ENCODE results near the gene INTS15. TPM values are rescaled to one million over a fixed set of nuclear protein-coding genes. Genes with fewer than 3 reads are reported as not detected.
A peak's percentile ranks its signal among the peaks of the same experiment; 100 is the strongest.
"Not testable (repeated sequence)": the region's sequence is repeated elsewhere in the genome, so short reads cannot be mapped to it uniquely, and the experiment has no call there.

Gene INTS15
- total and polyA plus RNA-seq, 3 donors from 2014 or later, result 23.6 to 41.5 (median 31.5) TPM

DNA sequence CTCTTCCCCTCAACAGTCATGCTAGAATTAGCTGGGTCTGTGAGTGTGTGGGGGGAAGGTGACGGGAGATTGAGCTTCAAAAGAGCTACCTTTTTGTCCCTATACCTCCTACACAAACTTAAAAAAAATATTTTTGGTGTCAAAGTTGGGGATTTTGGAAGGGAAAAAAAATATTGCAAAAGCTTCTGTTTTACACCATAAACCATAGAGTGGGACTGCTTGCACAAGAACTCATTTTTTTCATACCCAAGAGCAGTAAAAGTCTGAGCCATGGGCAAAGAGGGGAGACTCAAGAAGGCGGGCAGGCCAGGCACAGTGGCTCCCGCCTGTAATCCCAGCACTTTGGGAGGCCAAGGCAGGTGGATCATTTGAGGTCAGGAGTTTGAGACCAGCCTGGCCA lies 21.9 kb upstream of the INTS15 start:
- H3K36me3 ChIP-seq (ENCODE audit: low read depth, missing control alignments), result no peaks in the 10 kb centered on the region
- H3K4me3 ChIP-seq, result no peak overlapping the region
- intact Hi-C loops (cut with DNase I; ENCODE audit: low total_unique reads), result no loop called here
- no peak for DNase-seq
- WGBS, 2 donors, result 92% methylated on average over 3 of the region's 3 CpGs
- no peak overlapping the region for H3K27ac ChIP-seq
- no peaks in the 10 kb centered on the region for H3K4me1 ChIP-seq
- no peak for TF ChIP-seq CTCF (IDR thresholded peaks at IDR 0.05)
- no peak for TF ChIP-seq POLR2A (IDR thresholded peaks at IDR 0.05)
- H3K9me3 ChIP-seq, result no peaks in the 10 kb centered on the region
- H3K27me3 ChIP-seq, result no peaks in the 10 kb centered on the region

- DNase-seq, result no peak
- Histone ChIP-seq H3K27me3 (no peaks in the 10 kb centered on the region), H3K27ac (no peak overlapping the region), H3K36me3 (ENCODE audit: low read depth, missing control alignments) (no peaks in the 10 kb centered on the region), H3K9me3 (no peaks in the 10 kb centered on the region), H3K4me3 (no peak overlapping the region), H3K4me1 (peaks cover under 1% of the 10 kb centered on the region)
- intact Hi-C loops (cut with DNase I; ENCODE audit: low total_unique reads), result no loop called here
- TF ChIP-seq CTCF (IDR thresholded peaks at IDR 0.05) (no peak), POLR2A (IDR thresholded peaks at IDR 0.05) (no peak)
- WGBS, 2 donors, result 64 to 66% methylated on average over 7 of the region's 7 CpGs
These were observed 18.6 kb upstream of the INTS15 start for GRCh38 chr7:6571160-6571779.

GRCh38 chr7:6575281-6576023 lies 14.4 kb upstream of the INTS15 start:
- 55 to 57% methylated on average over 9 of the region's 9 CpGs for WGBS, 2 donors
- Histone ChIP-seq H3K36me3 (ENCODE audit: low read depth, missing control alignments) (no peaks in the 10 kb centered on the region), H3K4me1 (peaks cover 11% of the 10 kb centered on the region), H3K27me3 (no peaks in the 10 kb centered on the region), H3K4me3 (no peak overlapping the region), H3K27ac (no peak overlapping the region), H3K9me3 (no peaks in the 10 kb centered on the region)
- DNase-seq, result no peak
- intact Hi-C loops (cut with DNase I; ENCODE audit: low total_unique reads), result no loop called here
- TF ChIP-seq CTCF (IDR thresholded peaks at IDR 0.05) (no peak), POLR2A (IDR thresholded peaks at IDR 0.05) (no peak)

GRCh38 chr7:6576024-6576866 lies 13.6 kb upstream of the INTS15 start:
- H3K4me3 ChIP-seq, result peak overlapping the region in 1 of 2 donors; percentile 70
- no peaks in the 10 kb centered on the region for H3K36me3 ChIP-seq (ENCODE audit: low read depth, missing control alignments)
- no peak overlapping the region for H3K27ac ChIP-seq
- intact Hi-C loops (cut with DNase I; ENCODE audit: low total_unique reads), result no loop called here
- peaks cover 11% of the 10 kb centered on the region for H3K4me1 ChIP-seq
- 57 to 67% methylated on average over 6 to 14 of the region's 14 CpGs for WGBS, 2 donors
- no peak for DNase-seq
- H3K27me3 ChIP-seq, result no peaks in the 10 kb centered on the region
- H3K9me3 ChIP-seq, result no peaks in the 10 kb centered on the region
- TF ChIP-seq CTCF (IDR thresholded peaks at IDR 0.05), result no peak
- no peak for TF ChIP-seq POLR2A (IDR thresholded peaks at IDR 0.05)

- 12 to 13% methylated on average over 13 to 14 of the region's 14 CpGs for WGBS, 2 donors
- Histone ChIP-seq H3K4me3 (peak overlapping the region; percentile 70 to 77), H3K27ac (peak overlapping the region; percentile 79 to 95), H3K4me1 (peaks cover 11% of the 10 kb centered on the region)
- H3K36me3 ChIP-seq (ENCODE audit: low read depth, missing control alignments); intact Hi-C loops (cut with DNase I; ENCODE audit: low total_unique reads); H3K9me3 ChIP-seq; DNase-seq; H3K27me3 ChIP-seq: not testable (repeated sequence)
These were observed 12.9 kb upstream of the INTS15 start for GRCh38 chr7:6576867-6577368.
